COR-L47 (cell line): ENCODE data around the gene WDR82.
A peak's percentile ranks its signal among the peaks of the same experiment; 100 is the strongest.

Source experiments
- DNase-seq: peaks from one replicate; lab custom pipeline; 2025; lab: John Stamatoyannopoulos, UW

Gene WDR82

DNA sequence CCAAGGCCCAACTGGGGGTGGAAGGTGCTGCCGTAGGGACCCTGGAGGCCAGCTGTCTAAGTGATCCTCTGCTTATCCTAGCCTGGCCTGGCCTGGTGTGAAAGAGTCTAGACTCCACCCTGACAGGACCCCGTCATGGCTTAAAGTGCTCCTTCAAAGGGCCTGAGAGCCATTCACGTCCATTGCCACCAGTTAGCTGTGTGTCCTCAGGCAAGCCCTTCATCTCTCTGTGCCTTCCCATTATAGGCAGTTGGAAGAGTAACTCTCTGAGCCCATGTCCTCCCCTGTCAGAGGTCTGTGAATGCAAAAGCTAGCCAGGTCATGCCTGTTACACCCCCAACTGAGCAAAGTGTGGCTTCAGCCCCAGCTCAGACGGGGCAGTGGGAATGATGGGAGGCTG is 28.5 kb upstream of the WDR82 start:
- no peak for DNase-seq

DNA sequence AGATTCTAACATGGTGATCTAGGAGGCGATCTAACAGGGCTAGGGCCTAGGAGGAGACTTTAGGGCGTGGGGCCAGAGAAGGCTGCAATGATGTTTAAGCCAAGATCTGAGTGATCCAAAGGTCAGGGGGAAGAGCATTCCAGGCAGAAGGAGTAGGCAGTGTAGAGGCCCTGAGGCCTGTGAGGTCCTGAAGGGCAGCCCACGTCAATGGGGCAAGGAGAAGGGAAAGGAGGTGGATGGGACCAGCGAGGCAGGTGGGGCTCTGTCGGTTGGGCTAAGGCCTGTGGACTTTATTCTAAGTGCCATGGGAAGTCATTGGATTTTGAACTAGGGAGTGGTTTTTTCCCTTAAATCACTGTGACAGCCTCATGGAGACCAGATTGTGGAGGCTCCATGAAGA is 27.5 kb upstream of the WDR82 start:
- DNase-seq = no peak

DNA sequence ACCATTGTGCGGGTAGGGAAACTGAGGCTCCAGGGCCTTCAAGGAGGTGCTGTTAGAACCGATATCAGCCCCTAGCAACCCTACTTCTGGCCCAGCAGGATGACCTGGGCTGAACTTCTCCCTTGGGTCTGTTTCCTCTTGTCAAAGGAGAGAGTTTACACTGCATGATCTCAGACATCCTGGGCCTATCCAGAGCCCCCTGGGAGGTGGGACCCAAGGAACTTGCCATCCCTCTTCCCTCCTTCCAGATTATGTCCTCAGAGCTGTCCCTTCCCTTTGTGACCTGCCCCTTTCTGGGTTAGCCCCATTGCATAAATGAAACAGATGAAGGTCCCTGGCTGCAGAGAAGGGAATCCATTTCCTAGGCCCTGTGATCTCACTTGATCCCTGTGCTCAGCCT is 25.4 kb upstream of the WDR82 start:
- DNase-seq = no peak

DNA sequence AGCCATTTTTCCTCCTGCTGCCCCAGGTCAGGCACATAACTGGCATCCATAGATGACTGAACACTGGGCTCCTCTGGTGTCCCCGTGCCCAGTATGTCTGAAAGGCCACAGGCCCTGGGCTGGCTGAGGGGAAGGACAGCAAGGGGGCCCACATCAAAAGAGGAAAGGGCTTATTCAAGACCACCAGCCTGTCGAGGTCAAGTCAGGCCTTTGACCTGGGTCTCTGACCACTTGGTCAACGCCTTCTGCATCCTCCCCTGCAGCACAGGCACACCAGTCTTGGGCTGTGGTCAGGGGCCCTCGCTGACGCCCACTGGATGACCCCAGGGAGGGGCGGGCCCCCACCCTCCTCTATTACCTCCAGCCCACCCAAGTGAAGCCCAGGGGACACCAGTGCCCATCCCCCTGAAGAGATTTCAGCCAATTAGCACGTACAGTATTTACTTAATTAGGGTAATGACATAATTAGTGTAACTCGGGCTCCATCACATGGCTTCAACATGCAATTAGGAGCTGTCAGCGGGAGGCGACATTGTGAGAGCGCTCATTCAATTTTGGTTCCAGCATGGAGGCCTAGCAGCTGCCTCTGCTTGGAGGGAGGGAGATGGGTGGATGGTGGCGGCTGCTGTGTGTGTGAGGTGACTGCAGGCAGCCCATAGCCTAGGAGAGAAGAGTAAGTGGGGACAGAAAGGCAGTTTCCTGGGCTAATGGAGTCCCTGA is 24.1 kb upstream of the WDR82 start:
- peak; percentile 70 for DNase-seq

DNA sequence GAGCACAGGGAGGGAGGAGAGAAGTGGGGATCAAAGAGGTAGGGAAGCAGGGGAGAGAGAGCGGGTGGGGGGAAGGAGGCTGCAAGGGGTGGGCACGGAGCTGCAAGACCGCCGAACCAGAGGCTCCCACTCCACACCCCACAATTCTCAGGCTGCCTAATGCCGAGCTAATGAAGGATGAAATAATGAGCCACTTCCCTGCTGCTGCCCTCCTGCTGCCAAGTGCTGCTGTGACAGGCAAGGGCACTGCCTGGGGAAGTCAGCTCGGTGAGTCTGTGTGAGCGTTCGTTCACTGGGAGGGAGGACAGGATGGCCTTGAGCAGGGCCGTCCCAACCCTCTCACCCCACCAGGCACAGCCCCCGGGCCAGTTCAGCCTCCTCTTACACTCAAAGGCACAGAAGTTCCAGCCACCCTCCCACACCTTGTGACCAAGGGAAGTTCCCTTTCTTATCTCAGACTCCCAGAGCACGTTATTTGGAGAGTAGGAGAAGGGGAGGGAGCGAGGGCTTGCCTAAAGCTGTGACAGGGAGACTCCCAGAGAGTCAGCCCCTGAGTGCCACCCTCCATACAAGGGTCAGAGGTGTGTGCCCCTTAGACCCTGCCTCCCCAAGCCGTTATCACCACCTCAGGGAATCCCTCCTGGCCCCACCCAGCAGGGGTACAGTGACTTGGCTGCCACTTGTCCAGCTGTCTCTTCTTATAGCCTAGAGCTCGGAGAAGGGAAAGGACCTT is 21.6 kb upstream of the WDR82 start:
- DNase-seq = peak; percentile 43

DNA sequence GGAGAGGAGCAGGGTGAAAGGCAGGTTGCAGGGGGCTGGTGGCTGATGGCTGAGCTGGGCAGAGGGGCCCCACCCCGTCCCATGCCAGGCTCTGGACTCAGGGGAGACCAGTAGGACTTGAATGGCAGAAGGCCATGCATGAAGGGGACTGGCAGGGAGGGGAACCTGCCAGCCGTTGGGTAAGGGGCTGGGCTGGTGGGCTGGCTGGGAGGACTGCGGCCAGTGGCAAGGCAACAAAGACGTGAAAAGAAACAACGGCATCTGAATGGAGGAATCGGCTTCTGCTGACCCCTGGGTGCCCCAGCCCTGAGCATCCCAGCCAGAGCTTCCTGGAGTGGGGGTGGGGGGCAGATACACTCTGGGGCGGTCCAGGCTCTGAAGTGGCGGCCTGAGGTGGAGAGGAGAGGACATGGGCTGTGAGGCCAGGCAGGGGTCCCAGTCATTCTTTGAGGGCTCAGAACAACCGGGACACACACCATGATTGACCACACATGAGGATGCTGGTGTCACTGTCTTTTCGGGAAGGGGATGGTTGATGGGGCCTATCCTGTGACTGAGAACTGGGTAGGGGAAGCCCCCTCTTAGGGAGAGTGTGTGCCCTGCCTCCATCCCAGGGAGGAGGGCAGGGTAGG is 20.9 kb upstream of the WDR82 start:
- DNase-seq = no peak

- peak; percentile 38 for DNase-seq
Observed at GRCh38 chr3:52298149-52299098, 20.0 kb upstream of the WDR82 start.

- DNase-seq = no peak
Observed at GRCh38 chr3:52297242-52298148, 19.0 kb upstream of the WDR82 start.

DNA sequence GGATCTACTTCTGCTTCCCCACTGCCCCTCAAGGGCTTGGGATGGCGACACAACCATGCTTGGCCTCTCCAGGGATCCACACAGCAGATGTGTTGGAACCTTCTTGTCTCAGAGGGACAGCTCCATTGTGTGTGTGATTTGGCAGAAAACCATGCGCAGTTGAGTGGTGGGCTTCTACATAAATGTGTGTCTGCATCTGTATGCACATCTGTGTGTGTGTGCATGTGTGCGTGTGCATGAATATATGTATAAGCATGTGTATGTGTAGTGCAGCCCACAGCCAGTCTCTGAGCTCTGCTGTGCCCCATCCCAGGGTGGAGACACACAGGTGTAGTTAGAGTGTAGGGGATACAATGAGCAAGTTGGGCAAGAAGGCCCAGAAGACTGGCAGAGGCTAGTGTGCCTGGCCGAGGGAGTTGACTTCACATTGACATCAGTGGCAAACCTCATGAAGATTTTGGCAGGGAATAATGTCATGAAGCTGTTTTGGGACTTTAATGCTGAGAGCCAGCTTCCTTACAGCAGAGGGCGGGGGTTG is 17.3 kb upstream of the WDR82 start:
- no peak for DNase-seq

DNA sequence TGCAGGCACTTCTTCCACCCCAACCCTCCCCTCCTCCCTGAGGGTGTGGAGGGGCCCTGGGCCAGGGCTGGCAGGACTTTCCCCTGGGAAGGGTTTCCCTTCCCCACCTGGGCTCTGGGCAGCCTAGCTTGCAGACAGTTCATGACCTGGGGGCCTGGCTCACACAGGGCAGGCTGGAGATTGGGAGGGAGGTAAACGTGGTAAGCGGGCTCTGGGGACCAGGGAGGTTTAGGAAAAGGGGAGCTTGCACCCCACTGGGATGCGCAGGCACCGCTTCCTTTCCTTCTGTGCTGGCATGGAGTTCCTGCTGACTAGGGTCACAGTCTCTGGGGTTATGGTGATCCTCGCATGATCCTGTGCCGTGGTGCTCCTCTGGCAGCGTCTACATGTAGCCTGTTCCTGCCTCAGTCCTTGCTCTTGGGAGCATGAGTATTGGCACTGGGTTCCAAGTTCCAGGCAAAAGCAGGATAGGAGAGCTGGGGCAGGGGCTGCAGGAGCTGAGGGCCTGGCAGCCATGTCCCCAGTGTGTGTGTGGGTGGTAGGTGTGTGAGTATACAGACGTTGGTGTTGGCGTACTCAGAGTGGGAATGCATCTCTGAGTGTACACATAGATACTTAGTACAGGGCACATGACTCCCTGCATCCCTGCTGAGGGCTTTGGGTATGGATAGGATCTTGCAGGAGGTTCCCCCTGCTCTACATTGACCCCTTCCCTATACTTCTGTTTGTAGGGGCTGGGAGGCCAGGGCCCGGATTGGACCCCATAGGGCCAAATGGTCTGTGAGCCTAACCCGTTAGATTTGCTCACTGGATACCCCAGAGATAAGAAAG is 16.1 kb upstream of the WDR82 start:
- DNase-seq = no peak

DNA sequence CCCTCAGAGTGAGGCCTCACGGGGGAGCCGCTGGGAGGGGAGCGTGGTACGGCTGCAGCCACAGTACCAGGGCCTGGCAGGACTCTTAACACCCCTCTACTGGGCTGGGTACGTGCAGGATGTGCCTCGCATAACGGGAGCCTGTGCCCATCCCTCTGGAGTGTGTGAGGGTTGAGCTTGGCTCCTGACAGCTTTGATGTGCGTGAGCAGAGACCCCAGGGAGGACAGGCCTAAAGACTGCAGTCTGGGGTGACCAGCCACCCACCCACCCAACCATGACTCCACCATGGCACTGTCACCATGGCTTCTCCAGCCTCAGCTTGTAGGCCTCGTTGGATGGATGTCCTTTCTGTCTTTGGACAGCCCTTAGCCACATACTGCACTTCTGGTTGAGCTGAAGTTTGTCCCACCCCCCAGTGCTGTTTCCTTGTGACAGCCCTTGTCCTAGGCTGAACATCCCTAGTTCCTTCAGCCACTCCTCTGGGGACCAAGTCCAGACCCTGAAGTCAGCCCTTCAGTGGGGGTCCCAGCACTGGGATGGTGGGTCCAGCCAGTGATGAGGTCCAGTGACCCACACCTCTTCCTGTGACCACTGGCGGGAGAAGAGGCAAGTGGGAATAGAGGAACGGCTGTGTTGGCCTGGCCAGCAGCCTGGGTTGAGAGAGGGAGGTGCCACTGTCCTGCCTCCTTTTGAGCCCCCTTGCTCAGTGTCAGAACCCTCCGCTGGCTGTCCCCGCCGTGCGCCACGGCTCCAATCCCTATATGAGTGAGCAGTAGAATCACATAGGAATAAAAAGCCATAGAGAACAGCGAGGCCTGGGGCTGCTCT is 15.3 kb upstream of the WDR82 start:
- no peak for DNase-seq

GRCh38 chr3:52292247-52293065 is 14.0 kb upstream of the WDR82 start:
- DNase-seq = no peak

DNA sequence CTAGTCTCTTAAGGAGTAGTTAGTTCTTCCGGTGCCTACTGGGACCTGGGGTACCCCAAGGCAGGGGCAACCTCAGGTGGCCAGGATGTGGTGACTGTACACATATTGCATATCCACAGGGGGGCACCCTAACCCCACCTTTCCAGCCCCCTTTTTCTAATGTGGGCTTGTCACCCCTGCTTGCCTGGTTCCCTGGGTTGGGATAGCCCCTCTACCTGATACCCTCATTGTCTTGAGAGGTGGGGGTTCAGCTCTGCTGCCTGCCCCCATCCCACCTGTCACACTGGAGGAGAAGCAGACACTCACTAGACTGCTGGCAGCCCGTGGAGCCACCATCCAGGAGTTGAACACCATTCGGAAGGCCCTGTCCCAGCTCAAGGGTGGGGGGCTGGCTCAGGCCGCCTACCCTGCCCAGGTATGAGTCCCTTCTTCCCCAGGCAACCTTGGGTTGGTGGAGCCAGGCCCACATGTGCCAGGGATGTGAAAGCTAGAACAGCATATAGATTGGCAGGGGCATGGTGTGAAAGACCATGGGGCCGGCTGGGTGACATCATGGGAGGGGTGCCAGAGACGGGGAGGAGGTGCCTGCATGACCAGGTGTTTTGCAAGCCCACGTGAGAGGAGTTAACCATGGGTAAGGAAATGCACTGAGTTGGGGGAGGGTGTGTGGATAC is 13.2 kb upstream of the WDR82 start:
- DNase-seq = peak; percentile 36

DNA sequence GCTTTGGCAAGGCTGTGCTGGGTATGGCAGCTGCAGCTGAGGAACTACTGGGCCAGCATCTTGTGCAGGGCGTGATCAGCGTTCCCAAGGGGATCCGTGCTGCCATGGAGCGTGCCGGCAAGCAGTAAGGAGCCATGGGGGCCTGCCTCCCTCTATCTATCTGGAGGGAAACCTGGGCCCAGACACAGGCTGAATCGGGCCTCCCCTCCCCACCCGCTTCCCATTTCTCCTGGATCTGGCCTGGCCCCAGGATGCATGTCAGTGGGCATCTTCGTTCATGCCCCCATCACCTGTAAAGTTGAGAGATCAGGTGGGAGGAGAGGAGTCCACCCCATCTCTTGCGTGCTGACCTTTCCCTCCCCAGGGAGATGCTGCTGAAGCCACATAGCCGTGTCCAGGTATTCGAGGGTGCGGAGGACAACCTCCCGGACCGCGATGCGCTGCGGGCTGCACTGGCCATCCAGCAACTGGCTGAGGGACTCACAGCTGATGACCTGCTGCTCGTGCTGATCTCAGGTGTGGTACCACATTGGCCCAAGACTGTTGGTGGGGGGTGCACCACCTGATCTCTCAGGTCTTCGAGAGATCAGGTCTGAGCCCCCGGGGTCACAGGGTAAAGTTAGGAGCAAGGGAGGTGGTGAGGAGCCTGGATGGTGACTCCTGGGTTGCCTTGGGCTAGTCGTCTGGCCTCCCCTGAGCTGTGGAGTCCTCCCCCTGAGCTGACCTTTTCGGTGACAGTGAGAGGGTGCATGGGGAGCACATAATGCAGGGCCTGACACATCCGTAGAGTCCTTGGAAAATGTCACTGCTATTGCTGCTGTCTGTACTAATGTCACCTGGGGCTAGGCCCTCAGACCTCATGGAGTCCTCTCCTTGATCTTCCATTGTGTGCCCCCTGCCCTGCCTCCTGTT is 12.4 kb upstream of the WDR82 start:
- DNase-seq = no peak

DNA sequence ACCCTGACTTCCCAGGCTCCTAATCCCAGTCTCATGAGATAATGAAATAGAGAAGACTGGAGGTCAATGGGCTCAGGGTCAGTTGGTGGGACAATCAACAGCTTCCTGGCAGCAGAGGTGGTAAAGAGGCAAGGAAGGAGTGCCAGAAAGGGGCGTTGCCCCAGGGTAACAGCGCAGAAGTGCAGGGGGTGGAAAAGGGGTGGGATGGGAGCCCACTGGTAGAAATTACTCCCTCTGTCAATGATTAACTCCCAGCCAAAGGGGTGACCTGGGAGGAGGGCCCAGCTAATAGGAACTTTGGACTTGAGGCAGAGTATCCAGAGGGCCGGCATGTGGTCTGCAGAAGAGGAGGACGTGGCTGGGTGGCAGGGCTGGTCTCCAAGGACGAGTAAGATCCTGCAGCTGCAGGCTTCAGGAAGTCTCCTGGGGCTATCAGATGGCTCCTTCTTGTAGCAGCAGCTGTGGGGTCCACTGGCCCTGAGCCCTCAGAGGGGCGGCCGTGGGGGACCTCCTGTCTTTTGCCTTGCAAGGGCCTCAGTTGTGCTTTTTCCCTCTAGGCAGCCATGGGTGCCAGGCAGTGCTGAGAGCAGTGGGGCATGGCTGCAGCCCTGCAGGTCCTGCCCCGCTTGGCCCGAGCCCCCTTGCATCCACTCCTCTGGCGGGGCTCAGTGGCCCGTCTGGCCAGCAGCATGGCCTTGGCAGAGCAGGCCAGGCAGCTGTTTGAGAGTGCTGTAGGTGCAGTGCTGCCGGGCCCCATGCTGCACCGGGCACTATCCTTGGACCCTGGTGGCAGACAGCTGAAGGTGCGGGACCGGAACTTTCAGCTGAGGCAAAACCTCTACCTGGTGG is 11.5 kb upstream of the WDR82 start:
- DNase-seq = no peak
